Measurements from ENCODE around the gene FILIP1L.

FILIP1L gene

DNA sequence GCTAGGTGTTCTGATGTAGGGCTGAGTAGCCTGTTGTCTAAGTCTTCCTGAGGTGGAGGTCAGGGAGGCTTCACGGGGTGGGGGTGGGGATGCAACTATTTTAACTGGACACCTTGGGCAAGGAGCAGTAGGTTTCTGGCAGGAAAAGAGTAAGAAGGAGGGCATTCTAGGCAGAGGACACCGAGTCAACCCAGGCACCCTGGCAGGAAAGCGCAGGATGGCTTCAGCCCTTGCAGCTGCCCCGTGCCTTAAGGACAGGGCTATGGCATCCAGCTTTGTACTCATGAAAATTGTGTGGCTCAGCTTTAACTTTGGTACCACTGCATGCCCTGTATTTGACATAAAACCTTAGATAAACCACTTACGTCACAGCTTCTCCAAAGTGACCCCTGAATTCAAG is 6.4 kb upstream of the FILIP1L start:
- TF ChIP-seq, protein P1, sequence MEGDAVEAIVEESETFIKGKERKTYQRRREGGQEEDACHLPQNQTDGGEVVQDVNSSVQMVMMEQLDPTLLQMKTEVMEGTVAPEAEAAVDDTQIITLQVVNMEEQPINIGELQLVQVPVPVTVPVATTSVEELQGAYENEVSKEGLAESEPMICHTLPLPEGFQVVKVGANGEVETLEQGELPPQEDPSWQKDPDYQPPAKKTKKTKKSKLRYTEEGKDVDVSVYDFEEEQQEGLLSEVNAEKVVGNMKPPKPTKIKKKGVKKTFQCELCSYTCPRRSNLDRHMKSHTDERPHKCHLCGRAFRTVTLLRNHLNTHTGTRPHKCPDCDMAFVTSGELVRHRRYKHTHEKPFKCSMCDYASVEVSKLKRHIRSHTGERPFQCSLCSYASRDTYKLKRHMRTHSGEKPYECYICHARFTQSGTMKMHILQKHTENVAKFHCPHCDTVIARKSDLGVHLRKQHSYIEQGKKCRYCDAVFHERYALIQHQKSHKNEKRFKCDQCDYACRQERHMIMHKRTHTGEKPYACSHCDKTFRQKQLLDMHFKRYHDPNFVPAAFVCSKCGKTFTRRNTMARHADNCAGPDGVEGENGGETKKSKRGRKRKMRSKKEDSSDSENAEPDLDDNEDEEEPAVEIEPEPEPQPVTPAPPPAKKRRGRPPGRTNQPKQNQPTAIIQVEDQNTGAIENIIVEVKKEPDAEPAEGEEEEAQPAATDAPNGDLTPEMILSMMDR (IDR thresholded peaks at IDR 0.05; ENCODE audit: low read depth, low read length): no peak
- H3K4me3 ChIP-seq (replicated peaks in 1 of 2; ENCODE audit: low read depth in 2 of 2, low read length in 2 of 2): no peak overlapping the region
- no peak for DNase-seq (ENCODE audit: low read depth in 2 of 2)

DNA sequence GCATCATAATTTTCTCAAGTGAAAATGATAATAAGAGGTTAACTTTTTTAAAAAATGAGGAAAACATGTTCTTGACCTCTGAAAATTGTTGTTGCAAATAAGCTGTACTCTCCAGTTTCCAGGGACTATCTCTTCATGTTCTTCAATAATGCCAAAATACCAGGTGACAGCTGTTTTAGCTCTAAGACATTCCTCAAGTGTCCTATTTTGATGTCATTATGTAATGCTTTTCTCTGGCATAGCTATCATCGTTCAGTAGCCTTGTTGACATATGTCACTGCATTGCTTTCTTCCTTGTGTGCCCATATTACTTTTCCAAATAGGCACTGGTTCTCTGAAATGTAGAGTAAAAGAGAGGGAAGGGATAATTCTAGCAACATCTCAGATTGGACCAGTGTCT is 5.7 kb upstream of the FILIP1L start:
- H3K4me3 ChIP-seq (replicated peaks in 1 of 2; ENCODE audit: low read depth in 2 of 2, low read length in 2 of 2): no peak overlapping the region
- DNase-seq (ENCODE audit: low read depth in 2 of 2): no peak
- TF ChIP-seq, protein P1 (IDR thresholded peaks at IDR 0.05; ENCODE audit: low read depth, low read length): no peak

DNA sequence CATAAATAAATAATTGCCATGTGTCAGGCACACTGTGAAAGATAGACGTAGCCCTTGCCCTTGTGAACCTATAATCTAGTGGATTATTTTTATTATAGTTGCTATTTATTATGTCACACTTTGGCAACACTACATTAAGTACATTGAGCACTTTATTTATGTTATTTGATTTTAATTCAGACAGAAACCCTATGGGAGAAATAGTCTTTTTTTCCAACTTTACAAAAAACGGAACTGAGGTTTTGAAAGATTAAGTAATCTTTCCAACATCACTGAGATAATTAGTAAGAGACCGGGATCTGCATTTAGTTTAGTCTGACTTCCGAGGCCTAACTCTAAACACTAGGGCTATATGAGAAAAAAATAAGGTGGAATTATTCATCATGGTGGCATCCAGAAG is 2.8 kb upstream of the FILIP1L start:
- DNase-seq (ENCODE audit: low read depth in 2 of 2): no peak
- TF ChIP-seq, protein P1 (IDR thresholded peaks at IDR 0.05; ENCODE audit: low read depth, low read length): no peak
- no peak overlapping the region for H3K4me3 ChIP-seq (replicated peaks in 1 of 2; ENCODE audit: low read depth in 2 of 2, low read length in 2 of 2)

DNA sequence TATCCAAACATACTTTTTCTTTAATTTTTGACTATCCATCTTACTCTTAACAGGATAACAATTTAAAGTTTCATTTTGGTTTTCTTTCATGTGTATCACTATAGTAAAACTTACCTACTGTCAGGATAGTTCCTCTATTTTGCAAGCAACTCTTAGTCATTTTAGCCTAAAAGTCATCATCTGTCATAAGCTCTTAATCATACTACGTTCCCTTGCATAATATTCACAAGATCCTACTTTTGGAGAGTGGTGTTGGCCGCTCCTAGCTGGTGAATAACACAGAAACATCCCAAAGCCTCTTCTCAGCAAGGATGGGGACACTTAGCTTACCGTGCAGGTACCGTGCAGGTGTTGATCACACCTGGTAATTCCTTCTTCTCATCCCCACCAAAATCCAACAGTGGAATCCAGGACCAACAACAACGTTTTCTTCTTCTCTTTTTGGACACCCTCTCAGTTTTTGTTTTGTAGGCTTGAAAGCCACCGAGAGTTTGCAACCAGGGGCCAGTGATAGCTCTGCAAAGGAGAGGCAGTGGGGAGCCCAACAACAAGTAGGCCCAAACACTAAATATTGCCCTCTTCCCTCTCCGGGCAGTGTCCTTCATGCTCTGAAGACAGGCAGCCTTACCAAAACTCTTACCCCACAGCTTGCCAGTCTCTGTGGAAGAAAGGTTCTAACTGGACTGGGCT is 433 bp downstream of the FILIP1L start:
- DNase-seq (ENCODE audit: low read depth in 2 of 2): peak in 1 of 2 donors; percentile 44
- TF ChIP-seq, protein P1 (IDR thresholded peaks at IDR 0.05; ENCODE audit: low read depth, low read length): no peak
- no peak overlapping the region for H3K4me3 ChIP-seq (replicated peaks in 1 of 2; ENCODE audit: low read depth in 2 of 2, low read length in 2 of 2)

DNA sequence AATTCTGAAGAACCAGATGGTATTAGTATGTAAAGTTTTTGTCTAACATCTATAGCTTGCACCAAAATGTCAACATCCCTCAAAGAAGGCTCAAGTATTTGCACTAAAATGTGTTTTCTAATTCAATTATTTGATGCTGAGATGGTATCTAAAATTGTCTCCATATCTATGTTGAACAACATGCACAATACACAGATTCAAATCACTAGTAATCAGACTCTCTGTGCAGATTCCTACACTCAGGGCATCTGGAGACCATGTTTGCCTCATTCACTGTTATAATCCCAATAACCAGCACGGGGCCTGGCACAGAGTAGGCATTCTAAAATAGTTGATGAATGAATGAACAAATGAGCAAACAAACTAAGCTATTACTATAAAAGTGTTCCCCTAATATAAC is 2.6 kb downstream of the FILIP1L start:
- TF ChIP-seq, protein P1 (IDR thresholded peaks at IDR 0.05; ENCODE audit: low read depth, low read length): no peak
- no peak for DNase-seq (ENCODE audit: low read depth in 2 of 2)
- no peak overlapping the region for H3K4me3 ChIP-seq (replicated peaks in 1 of 2; ENCODE audit: low read depth in 2 of 2, low read length in 2 of 2)

DNA sequence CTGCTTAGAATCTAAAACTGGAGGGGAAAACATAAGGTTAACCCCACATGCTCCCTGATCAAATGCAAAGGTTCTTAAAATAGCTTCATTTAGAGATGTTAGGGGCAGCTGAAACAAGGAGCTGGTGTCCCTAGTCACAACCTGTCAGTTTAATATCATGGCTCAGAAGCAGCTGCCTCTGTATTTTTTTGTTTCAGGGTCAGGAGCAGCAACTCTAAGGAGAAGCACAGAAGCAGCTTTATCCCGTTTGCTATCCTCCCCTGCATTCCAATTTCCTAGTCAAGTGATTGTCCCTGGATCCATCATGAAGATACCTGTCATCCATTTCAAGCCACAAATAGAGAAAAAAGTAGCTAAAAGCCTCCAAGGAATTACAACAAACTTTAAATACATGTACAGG is 4.1 kb downstream of the FILIP1L start:
- no peak overlapping the region for H3K4me3 ChIP-seq (replicated peaks in 1 of 2; ENCODE audit: low read depth in 2 of 2, low read length in 2 of 2)
- TF ChIP-seq, protein P1 (IDR thresholded peaks at IDR 0.05; ENCODE audit: low read depth, low read length): no peak
- no peak for DNase-seq (ENCODE audit: low read depth in 2 of 2)
